ENCODE results near the gene CGNL1.

- TF ChIP-seq CTCF (conservative IDR thresholded peaks at IDR 0.05; ENCODE audit: low read length) (0 out of 2 replicates have a peak, but pooled peaks have one; percentile 24), EZH2phosphoT487 (IDR thresholded peaks at IDR 0.05; ENCODE audit: borderline replicate concordance) (no peak)
Measured at GRCh38 chr15:57542505-57542817, 166.2 kb downstream of the CGNL1 start.

Measured in Loucy (cell line).